Fibroblast of lung (primary cell): ENCODE data around the gene SPRR1A. TPM values are rescaled to one million over a fixed set of nuclear protein-coding genes. Genes with fewer than 3 reads are reported as not detected.

Experiments
- DNase-seq, 2 donors: peaks; one replicate each; pipeline versions ENCODE4 v3.0.0 to v3.0.0-alpha.2; 2010; ENCODE audit warnings: low read depth in 2 of 2
- H2AFZ ChIP-seq: 2 replicates; pipeline ENCODE4 v1.5.1; 2012; ENCODE audit warnings: low read length, control low read depth, inconsistent platforms
- H3K27ac ChIP-seq: 2 replicates; pipeline ENCODE4 v1.5.1; 2011; ENCODE audit warnings: low read length, control low read depth; ENCODE audit not compliant: insufficient read depth
- H3K27me3 ChIP-seq: 2 replicates; pipeline ENCODE4 v1.5.1; 2011; ENCODE audit warnings: mild to moderate bottlenecking, low read length; ENCODE audit not compliant: control insufficient read depth, insufficient read depth
- H3K36me3 ChIP-seq: 2 replicates; pipeline ENCODE4 v1.5.1; 2011; ENCODE audit warnings: low read length; ENCODE audit not compliant: control insufficient read depth, insufficient read depth
- H3K4me1 ChIP-seq: 2 replicates; pipeline ENCODE4 v1.5.1; 2011; ENCODE audit warnings: low read length; ENCODE audit not compliant: control insufficient read depth, insufficient read depth; ENCODE audit errors: extremely low read depth
- H3K4me2 ChIP-seq: 2 replicates; pipeline ENCODE4 v1.5.1; 2011; ENCODE audit warnings: low read length, control low read depth; ENCODE audit not compliant: insufficient read depth; ENCODE audit errors: extremely low read depth
- H3K4me3 ChIP-seq, 4 experiments: fragments of 200-600 bp in 1 of 4; sonication (generic) in 1 of 4; replicated peaks in 1 of 4; 2 replicates each; pipeline ENCODE4 v1.5.1; 2011 to 2016; ENCODE audit warnings: low read length in 4 of 4, low read depth in 3 of 4, mild to moderate bottlenecking in 3 of 4, control low read depth in 2 of 4, inconsistent platforms in 1 of 4, mixed read lengths in 1 of 4; ENCODE audit not compliant: insufficient read depth in 1 of 4; ENCODE audit errors: control extremely low read depth in 1 of 4
- H3K79me2 ChIP-seq: 2 replicates; pipeline ENCODE4 v1.5.1; 2012; ENCODE audit warnings: mild to moderate bottlenecking, low read length, inconsistent platforms; ENCODE audit not compliant: control insufficient read depth, insufficient read depth
- H3K9ac ChIP-seq: 2 replicates; pipeline ENCODE4 v1.5.1; 2011; ENCODE audit warnings: mild to moderate bottlenecking, low read length, control low read depth; ENCODE audit not compliant: insufficient read depth
- H3K9me3 ChIP-seq: 2 replicates; pipeline ENCODE4 v1.5.1; 2012; ENCODE audit warnings: low read depth, low read length; ENCODE audit not compliant: control insufficient read depth, insufficient read depth
- H4K20me1 ChIP-seq: 2 replicates; pipeline ENCODE4 v1.5.1; 2011; ENCODE audit warnings: low read length; ENCODE audit not compliant: control insufficient read depth, insufficient read depth; ENCODE audit errors: extremely low read depth
- CTCF ChIP-seq, 2 donors: IDR thresholded peaks in 1 of 2; conservative IDR thresholded peaks in 1 of 2; 1 replicate in 1 of 2; 2 replicates in 1 of 2; pipeline ENCODE4 v1.5.1; 2011 to 2012; ENCODE audit warnings: low read length in 2 of 2, control low read depth in 1 of 2, inconsistent platforms in 1 of 2, low read depth in 1 of 2, mild to moderate bottlenecking in 1 of 2
- EZH2 ChIP-seq: IDR thresholded peaks from 2 replicates; pipeline ENCODE4 v1.5.1; 2012; ENCODE audit warnings: low read length, control low read depth, mild to moderate bottlenecking; ENCODE audit errors: missing control alignments
- polyA plus RNA-seq, 2 donors: library from polyadenylated mRNA; depleted of rRNA in 1 of 2; stranded (reverse) in 1 of 2; unstranded in 1 of 2; fragments of >200 nt; gene quantifications; 2 replicates each; pipeline ENCODE4 v1.2.1, GENCODE V29; 2011 to 2012; ENCODE audit warnings: missing spikeins in 1 of 2
- total RNA-seq: library from RNA; depleted of rRNA; stranded (reverse); fragments of >200 nt; gene quantifications from 2 replicates; pipeline ENCODE4 v1.2.1, GENCODE V29; 2014

Gene SPRR1A
- total and polyA plus RNA-seq, 2 donors (not counting 1 experiment from before 2014, with no cell fraction given) = not detected

GRCh38 chr1:152998476-152998875 lies 14.6 kb downstream of the SPRR1A start:
- no peak for TF ChIP-seq CTCF (conservative IDR thresholded peaks at IDR 0.05 in 1 of 2, IDR thresholded peaks at IDR 0.05 in 1 of 2; ENCODE audit: low read depth in 1 of 2, low read length in 2 of 2)

GRCh38 chr1:152999818-153000217 lies 15.9 kb downstream of the SPRR1A start:
- H4K20me1 ChIP-seq = no peaks in the 10 kb centered on the region
- H3K27ac ChIP-seq = no peak overlapping the region
- H3K9ac ChIP-seq = no peak overlapping the region
- no peak overlapping the region for H2AFZ ChIP-seq
- TF ChIP-seq EZH2 = no peak
- TF ChIP-seq CTCF (conservative IDR thresholded peaks at IDR 0.05 in 1 of 2, IDR thresholded peaks at IDR 0.05 in 1 of 2; ENCODE audit: low read depth in 1 of 2, low read length in 2 of 2) = no peak
- no peak overlapping the region for H3K4me2 ChIP-seq
- no peaks in the 10 kb centered on the region for H3K4me1 ChIP-seq
- DNase-seq = no peak
- peaks cover 3% of the 10 kb centered on the region for H3K27me3 ChIP-seq
- H3K4me3 ChIP-seq = no peak overlapping the region
- no peaks in the 10 kb centered on the region for H3K79me2 ChIP-seq
- H3K36me3 ChIP-seq = no peaks in the 10 kb centered on the region
- no peaks in the 10 kb centered on the region for H3K9me3 ChIP-seq

More at GRCh38 chr1:152998476-152998875, 14.6 kb downstream of the SPRR1A start:
- H3K4me3 ChIP-seq = no peak overlapping the region
- H3K36me3 ChIP-seq = no peaks in the 10 kb centered on the region
- no peaks in the 10 kb centered on the region for H3K79me2 ChIP-seq
- H3K4me2 ChIP-seq = no peak overlapping the region
- DNase-seq = no peak
- no peak overlapping the region for H2AFZ ChIP-seq
- H3K27ac ChIP-seq = no peak overlapping the region
- H3K27me3 ChIP-seq = peaks cover 3% of the 10 kb centered on the region
- H3K4me1 ChIP-seq = no peaks in the 10 kb centered on the region
- no peak overlapping the region for H3K9ac ChIP-seq
- no peaks in the 10 kb centered on the region for H3K9me3 ChIP-seq
- H4K20me1 ChIP-seq = no peaks in the 10 kb centered on the region

GRCh38 chr1:153000294-153000693 lies 16.4 kb downstream of the SPRR1A start:
- no peak for TF ChIP-seq EZH2
- no peak for TF ChIP-seq CTCF (conservative IDR thresholded peaks at IDR 0.05 in 1 of 2, IDR thresholded peaks at IDR 0.05 in 1 of 2; ENCODE audit: low read depth in 1 of 2, low read length in 2 of 2)
- H2AFZ ChIP-seq = no peak overlapping the region
- H4K20me1 ChIP-seq = no peaks in the 10 kb centered on the region
- no peaks in the 10 kb centered on the region for H3K79me2 ChIP-seq
- H3K27me3 ChIP-seq = peaks cover 3% of the 10 kb centered on the region
- no peaks in the 10 kb centered on the region for H3K4me1 ChIP-seq
- H3K4me3 ChIP-seq = no peak overlapping the region
- H3K4me2 ChIP-seq = no peak overlapping the region
- no peak overlapping the region for H3K9ac ChIP-seq
- DNase-seq = no peak
- no peaks in the 10 kb centered on the region for H3K9me3 ChIP-seq
- H3K27ac ChIP-seq = no peak overlapping the region
- no peaks in the 10 kb centered on the region for H3K36me3 ChIP-seq
